Urinary bladder (tissue), 4 donors: ENCODE data around the gene PTPRCAP. TPM values are rescaled to one million over a fixed set of nuclear protein-coding genes. Genes with fewer than 3 reads are reported as not detected.

Source experiments
- DNase-seq: peaks from one replicate; pipeline ENCODE4 v3.0.0-alpha.2; 2015; ENCODE audit errors: extremely low spot score
- H3K27ac ChIP-seq: one replicate; pipeline ENCODE4 v1.5.1; 2013; ENCODE audit warnings: low read depth, mild to moderate bottlenecking, moderate library complexity
- H3K36me3 ChIP-seq: one replicate; pipeline ENCODE4 v1.6.1; 2013; ENCODE audit warnings: mild to moderate bottlenecking, moderate library complexity; ENCODE audit not compliant: insufficient read depth
- H3K4me1 ChIP-seq: one replicate; pipeline ENCODE4 v1.6.1; 2013; ENCODE audit warnings: mild to moderate bottlenecking, moderate library complexity; ENCODE audit not compliant: insufficient read depth
- H3K4me3 ChIP-seq: one replicate; pipeline ENCODE4 v1.5.1; 2013; ENCODE audit warnings: low read depth, low read length
- WGBS: extraction: QIAGEN DNeasy Blood & Tissue Kit; methylation state at CpG from one replicate; pipeline ENCODE4 v1.1.7; 2013; 5-methylcytosine and 5-hydroxymethylcytosine counted together
- polyA plus RNA-seq: library from polyadenylated mRNA; stranded (reverse); fragments of 200-250 nt; gene quantifications from one replicate; pipeline ENCODE4 v1.2.3, GENCODE V29; 2013
- total RNA-seq: library from RNA; depleted of rRNA; stranded (reverse); fragments of >200 nt; gene quantifications from one replicate; pipeline ENCODE4 v1.2.3, GENCODE V29; 2014
- donor health status: healthy with polysubstance abuse.
- donor health status: healthy.

PTPRCAP gene
- total and polyA plus RNA-seq, 2 donors: 1.2 to 5.2 TPM

- H3K27ac ChIP-seq: no peak overlapping the region
- 89% methylated on average over 21 of the region's 21 CpGs for WGBS
Observed at GRCh38 chr11:67441098-67441563, 3.6 kb upstream of the PTPRCAP start.

GRCh38 chr11:67440229-67441097 is 3.0 kb upstream of the PTPRCAP start:
- no peak overlapping the region for H3K27ac ChIP-seq
- 76% methylated on average over 17 of the region's 17 CpGs for WGBS
- no peaks in the 10 kb centered on the region for H3K36me3 ChIP-seq
- DNase-seq: no peak
- H3K4me1 ChIP-seq: no peaks in the 10 kb centered on the region
- no peak overlapping the region for H3K4me3 ChIP-seq

More at GRCh38 chr11:67441098-67441563, 3.6 kb upstream of the PTPRCAP start:
- no peaks in the 10 kb centered on the region for H3K36me3 ChIP-seq
- no peaks in the 10 kb centered on the region for H3K4me1 ChIP-seq
- DNase-seq: no peak
- H3K4me3 ChIP-seq: no peak overlapping the region

- H3K27ac ChIP-seq: no peak overlapping the region
- no peak for DNase-seq
- 80% methylated on average over 31 of the region's 31 CpGs for WGBS
- H3K36me3 ChIP-seq: no peaks in the 10 kb centered on the region
- H3K4me1 ChIP-seq: no peaks in the 10 kb centered on the region
- no peak overlapping the region for H3K4me3 ChIP-seq
Observed at GRCh38 chr11:67439321-67440228, 2.1 kb upstream of the PTPRCAP start.

DNA sequence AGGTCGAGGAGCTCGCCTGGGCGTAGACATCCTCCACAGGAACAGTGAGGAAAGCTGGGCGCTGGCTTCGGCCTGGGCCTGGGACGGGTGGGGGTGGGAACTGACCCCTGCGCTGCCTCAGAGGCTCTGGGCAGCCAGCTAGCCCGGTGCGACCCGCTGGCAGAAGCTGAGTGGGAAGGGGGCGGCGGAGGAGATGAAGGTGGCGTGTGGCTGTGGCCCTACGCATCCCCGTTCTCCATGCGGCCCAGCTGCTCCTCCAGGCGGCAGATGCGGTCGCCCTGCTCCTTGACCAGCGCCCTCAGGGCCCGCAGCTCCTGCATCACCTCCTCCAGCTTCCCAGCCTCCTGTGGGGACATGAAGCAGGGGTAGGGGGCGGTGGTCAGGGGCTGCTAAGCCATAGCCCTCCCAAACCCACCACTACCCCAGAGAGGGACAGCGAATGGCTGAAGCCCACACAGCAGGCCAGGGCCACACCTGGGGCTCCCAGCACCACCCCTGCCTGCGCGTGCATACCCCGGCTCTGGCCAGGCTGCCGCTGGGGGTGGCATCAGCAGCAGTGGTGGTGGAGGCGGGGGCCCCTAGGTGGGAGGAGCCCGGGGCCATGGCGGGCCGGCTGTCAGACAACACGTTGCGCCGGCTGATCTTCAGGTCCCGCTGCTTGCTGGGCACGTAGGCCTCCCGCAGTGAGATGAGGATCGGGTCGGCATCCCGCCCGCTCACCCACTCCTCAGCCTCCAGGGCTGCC is 848 bp upstream of the PTPRCAP start:
- no peak overlapping the region for H3K27ac ChIP-seq

GRCh38 chr11:67437809-67438157 is 301 bp upstream of the PTPRCAP start:
- H3K36me3 ChIP-seq: peaks cover under 1% of the 10 kb centered on the region
- H3K4me3 ChIP-seq: no peak overlapping the region
- H3K27ac ChIP-seq: no peak overlapping the region
- no peak for DNase-seq
- no peaks in the 10 kb centered on the region for H3K4me1 ChIP-seq
- WGBS: 60% methylated on average over 3 of the region's 3 CpGs

More for the DNA sequence above, 848 bp upstream of the PTPRCAP start:
- Histone ChIP-seq H3K4me3 (peak overlapping the region; percentile 6), H3K36me3 (no peaks in the 10 kb centered on the region), H3K4me1 (no peaks in the 10 kb centered on the region)
- DNase-seq: no peak
- 80% methylated on average over 41 of the region's 41 CpGs for WGBS

- Histone ChIP-seq H3K4me3 (peak overlapping the region; percentile 21), H3K36me3 (peaks cover 2% of the 10 kb centered on the region), H3K27ac (no peak overlapping the region), H3K4me1 (no peaks in the 10 kb centered on the region)
- no peak for DNase-seq
- WGBS: 47% methylated on average over 6 of the region's 6 CpGs
Observed at GRCh38 chr11:67436459-67437081, 912 bp downstream of the PTPRCAP start.

DNA sequence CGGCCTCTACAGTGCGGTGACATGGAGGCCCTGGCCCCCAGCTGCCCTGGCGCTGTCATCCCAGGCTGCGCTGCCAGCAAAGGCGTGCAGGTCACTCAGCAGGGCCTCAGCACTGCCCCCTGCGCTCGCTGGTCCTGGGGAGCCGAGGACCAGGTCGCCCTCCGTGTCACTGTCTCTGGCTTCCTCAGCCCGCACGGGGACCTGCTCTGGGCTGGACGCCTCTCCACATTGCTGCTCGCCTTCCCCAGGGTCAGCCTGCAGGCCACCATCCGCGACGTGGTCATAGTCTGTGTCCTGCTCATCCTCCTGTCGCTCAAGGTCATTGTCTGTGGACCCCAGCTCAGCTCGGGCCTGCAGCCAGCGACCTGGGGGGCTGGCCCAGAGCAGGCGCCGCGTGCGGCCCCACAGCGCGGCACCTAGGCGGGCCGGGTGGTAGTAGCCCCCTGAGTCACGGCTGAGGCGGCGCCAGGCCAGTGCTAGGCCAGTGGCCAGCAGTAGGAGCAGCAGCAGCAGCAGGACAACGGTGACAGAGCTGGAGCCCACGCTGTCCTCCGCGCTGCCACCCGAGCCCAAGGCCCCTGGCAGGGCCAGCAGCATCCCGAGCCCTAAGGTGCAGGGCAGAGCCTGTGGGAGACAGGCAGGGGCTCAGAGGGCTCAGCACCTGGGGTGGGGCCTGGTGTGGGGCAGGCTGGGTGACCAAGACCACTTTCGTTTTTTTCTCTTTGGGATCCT is 1.6 kb downstream of the PTPRCAP start:
- Histone ChIP-seq H3K4me3 (no peak overlapping the region), H3K4me1 (no peaks in the 10 kb centered on the region), H3K27ac (no peak overlapping the region), H3K36me3 (peaks cover 2% of the 10 kb centered on the region)
- WGBS: 88% methylated on average over 38 of the region's 38 CpGs
- DNase-seq: no peak

GRCh38 chr11:67435031-67435726 is 2.3 kb downstream of the PTPRCAP start:
- no peak overlapping the region for H3K27ac ChIP-seq

GRCh38 chr11:67434395-67434881 is 3.0 kb downstream of the PTPRCAP start:
- H3K4me3 ChIP-seq: no peak overlapping the region
- DNase-seq: no peak
- no peaks in the 10 kb centered on the region for H3K4me1 ChIP-seq
- no peak overlapping the region for H3K27ac ChIP-seq
- H3K36me3 ChIP-seq: peaks cover 2% of the 10 kb centered on the region
- 85% methylated on average over 23 of the region's 23 CpGs for WGBS

More at GRCh38 chr11:67435031-67435726, 2.3 kb downstream of the PTPRCAP start:
- Histone ChIP-seq H3K36me3 (peaks cover 2% of the 10 kb centered on the region), H3K4me3 (no peak overlapping the region), H3K4me1 (no peaks in the 10 kb centered on the region)
- 85% methylated on average over 26 of the region's 26 CpGs for WGBS
- DNase-seq: no peak

GRCh38 chr11:67433536-67434394 is 3.7 kb downstream of the PTPRCAP start:
- 88% methylated on average over 22 of the region's 22 CpGs for WGBS

GRCh38 chr11:67432655-67433349 is 4.7 kb downstream of the PTPRCAP start:
- Histone ChIP-seq H3K36me3 (peaks cover 2% of the 10 kb centered on the region), H3K4me1 (no peaks in the 10 kb centered on the region), H3K27ac (no peak overlapping the region), H3K4me3 (no peak overlapping the region)
- DNase-seq: no peak
- WGBS: 89% methylated on average over 22 of the region's 22 CpGs

More at GRCh38 chr11:67433536-67434394, 3.7 kb downstream of the PTPRCAP start:
- no peak overlapping the region for H3K4me3 ChIP-seq
- peaks cover 2% of the 10 kb centered on the region for H3K36me3 ChIP-seq
- DNase-seq: no peak
- no peak overlapping the region for H3K27ac ChIP-seq
- no peaks in the 10 kb centered on the region for H3K4me1 ChIP-seq
